GM19239 (cell line): Measurements from ENCODE around the gene GOLGA6A.
"Not testable (repeated sequence)": the region's sequence is repeated elsewhere in the genome, so short reads cannot be mapped to it uniquely, and the experiment has no call there.

ENCODE experiments used
- DNase-seq: peaks from one replicate; pipeline ENCODE4 v3.0.0; 2011; ENCODE audit warnings: low spot score; ENCODE audit not compliant: insufficient read length
- FAIRE-seq: peaks from 2 replicates; lab custom pipeline; 2011; peaks lifted over from hg19 to GRCh38; lab: Jason Lieb, UNC

The GOLGA6A gene

DNA sequence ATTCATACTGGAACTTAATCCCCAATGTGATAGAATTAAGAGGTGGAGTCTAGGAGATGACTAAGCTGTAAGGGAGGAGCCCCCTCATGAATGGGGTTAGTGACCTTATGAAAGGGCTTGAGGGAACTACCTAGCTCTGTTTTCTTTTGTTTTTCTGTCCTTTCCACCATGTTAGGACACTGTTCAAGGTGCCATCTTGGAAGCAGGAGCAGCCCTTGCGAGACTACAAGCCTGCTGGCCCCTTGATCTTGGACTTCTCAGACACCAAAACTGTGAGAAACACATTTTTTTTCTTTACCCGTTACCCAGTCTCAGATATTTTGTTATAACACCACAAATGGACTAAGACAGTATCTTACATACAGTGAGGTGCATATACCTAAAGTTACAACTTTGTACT lies 26.5 kb downstream of the GOLGA6A start:
- FAIRE-seq = no peak
- no peak for DNase-seq

DNA sequence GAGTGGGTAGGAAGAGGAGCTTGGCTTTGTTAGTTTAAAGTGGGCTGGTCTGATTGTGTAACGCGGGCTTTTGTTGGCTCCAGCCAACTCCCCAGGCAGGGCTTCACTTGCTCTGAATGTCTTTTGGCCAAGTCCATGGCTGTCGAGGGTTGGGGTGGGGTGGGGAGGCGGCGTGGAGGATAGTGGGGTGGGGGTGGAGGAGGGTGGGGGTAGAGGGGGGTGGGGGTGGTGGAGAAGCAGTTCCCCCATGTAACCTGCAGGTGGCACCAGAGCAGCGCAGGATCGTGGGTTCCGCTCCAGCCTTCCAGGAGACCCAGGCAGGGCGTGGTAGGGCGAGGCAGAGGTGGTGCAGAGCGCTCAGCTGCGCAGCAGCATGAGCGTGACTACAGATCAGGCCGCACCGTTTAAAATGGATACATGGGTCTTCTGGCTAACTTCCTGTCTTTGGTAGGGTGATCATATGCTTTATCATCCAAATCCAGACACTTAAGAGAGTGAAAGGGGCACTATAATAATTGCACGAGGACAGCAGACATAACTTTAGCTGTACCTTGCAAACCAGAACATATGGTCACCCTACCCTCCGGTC lies 28.3 kb downstream of the GOLGA6A start:
- DNase-seq (peak; percentile 63), FAIRE-seq (no peak)

DNA sequence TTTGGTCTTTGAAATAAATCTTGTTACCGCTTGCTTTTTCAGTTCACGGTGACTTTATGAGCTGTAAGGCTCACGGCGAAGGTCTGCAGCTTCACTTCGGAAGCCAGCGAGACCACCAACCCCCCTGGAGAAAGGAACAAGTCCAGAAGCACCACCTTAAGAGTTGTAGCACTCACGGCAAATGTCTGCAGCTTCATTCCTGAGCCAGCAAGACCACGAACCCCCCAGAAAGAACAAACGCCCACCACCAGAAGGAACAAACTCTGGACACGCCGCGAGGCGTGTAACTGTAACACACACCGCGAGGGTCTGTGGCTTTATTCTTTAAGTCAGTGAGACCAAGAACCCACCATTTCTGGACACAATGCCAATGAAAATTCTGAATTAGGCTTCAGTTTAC lies 28.8 kb downstream of the GOLGA6A start:
- DNase-seq (no peak), FAIRE-seq (no peak)

DNA sequence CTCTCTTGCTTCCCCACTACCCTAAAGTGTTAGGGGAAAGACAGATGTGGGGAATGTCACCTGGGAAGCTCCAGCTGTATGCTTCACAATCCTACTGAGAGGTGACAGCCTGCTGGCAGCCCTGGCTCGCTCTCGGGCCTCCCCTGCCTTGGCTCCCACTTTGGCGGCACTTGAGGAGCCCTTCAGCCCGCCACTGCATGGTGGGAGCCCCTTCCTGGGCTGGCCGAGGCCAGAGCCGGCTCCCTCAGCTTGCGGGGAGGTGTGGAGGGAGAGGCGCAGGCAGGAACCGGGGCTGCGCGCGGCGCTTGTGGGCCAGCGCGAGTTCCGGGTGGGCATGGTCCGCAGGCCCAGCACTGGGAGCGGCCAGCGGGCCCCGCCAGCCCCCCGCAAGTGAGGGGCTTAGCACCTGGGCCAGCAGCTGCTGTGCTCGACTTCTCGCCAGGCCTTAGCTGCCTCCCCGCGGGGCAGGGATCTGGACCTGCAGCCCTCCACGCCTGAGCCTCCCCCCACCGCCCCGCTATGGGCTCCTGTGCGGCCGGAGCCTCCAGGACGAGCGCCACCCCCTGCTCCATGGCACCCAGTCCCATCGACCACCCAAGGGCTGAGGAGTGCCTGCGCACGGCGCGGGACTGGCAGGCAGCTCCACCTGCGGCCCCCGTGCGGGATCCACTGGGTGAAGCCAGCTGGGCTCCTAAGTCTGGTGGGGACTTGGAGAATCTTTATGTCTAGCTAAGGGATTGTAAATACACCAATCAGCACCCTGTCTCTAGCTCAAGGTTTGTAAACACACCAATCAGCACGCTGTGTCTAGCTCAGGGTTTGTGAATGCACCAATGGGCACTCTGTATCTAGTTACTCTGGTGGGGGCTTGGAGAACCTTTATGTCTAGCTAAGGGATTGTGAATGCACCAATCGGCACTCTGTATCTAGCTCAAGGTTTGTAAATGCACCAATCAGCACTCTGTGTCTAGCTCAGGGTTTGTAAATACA lies 29.8 kb downstream of the GOLGA6A start:
- DNase-seq, FAIRE-seq: not testable (repeated sequence)

DNA sequence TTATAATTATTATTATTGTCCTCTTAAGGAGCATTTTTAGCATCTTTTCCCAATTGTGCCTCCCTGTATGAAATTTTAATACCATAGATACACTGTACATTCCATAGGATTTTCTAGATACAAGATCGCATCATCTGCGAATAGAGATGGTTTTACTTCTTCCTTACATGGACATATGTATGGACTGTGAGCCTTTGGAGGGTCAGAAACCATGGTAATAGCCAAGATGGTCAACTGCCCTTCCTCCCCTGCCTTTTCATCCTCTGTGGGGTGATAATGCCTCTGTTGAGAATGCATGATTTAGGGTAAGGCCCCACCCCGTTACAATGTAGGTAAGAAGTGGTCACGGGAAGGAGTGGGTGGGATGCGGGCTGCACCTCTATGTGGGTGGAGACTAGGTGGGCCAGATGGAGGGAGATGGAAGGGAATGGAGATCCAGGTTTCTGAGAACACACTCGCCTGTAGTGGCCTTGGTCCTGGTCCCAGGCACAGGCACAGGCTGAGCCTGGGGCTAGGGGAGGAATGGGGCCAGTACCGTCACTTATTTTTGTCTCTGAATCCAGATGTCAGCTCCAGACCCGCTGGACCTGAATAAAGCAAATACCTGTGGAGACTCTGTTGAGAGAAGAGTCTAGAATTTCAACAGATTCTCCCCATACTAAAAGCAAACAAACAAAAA lies 31.7 kb downstream of the GOLGA6A start:
- FAIRE-seq (no peak), DNase-seq (no peak)

DNA sequence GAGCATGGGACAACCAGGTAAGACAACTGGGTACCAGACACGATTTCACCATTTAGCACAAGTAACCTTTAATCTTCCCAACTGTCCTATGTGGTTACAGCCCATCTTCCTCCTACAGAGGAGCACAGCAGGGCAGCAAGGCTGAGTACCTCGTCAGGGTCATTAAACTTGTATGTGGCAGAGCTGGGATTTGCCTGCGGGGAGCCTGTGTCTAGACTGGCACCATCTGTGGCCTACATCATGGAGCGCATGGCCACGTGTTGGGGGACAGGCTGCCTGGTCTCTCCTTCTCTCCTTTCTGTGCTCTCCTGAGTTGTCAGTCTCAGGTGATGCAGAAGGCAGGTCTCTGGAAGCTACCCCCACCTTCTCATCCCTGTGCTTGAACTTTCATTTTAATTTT lies 32.2 kb downstream of the GOLGA6A start:
- DNase-seq (no peak), FAIRE-seq (no peak)

DNA sequence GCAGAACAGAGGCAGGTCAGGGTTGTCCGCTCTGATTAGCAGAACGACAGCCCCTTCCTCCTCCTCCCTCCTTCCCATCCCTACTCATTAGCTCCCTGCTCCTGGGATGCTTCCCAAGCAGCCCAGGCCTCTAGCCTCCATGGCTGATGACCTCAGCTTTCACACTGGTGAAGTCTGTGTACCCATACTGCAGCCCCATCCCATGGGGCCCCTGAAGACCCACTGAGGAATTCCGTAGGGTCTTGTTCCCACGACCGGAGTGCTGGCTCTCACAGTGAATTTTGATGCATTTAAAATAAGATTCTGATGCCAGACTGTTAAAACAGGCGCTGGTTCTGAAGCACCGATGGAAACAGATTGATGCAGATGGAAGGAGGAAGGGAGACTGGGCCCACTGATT lies 36.1 kb downstream of the GOLGA6A start:
- no peak for DNase-seq
- no peak for FAIRE-seq

DNA sequence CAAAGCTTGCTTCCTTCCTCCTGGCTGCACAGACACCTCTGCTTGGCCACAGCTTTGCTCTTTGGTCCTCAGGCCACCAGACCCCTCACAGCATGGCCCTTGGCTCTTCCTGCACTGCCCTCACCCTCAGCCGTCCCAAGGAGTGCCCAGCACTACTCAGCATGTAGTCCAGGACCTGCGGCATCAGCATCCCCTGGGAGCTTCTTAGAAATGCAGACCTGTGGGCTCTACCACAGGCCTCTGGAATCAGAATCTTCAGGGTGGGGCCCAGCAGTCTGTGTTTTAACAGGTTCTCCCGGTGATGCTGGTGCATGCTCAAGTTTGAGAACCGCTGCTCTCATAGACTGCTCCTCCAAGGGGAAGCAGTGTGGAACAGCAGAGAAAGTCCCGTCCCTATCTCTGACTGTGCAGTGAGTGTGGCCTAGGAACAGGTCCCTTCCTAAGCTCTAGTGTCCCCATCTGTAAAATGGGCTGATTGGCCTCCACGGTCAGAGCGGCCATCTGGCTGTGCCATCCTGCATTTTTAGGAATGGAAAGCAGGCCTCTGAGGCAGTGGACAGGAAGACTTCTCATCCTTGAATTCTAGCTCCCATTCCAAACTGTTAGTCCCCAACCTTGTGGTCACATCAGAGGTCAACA lies 36.6 kb downstream of the GOLGA6A start:
- FAIRE-seq = no peak

DNA sequence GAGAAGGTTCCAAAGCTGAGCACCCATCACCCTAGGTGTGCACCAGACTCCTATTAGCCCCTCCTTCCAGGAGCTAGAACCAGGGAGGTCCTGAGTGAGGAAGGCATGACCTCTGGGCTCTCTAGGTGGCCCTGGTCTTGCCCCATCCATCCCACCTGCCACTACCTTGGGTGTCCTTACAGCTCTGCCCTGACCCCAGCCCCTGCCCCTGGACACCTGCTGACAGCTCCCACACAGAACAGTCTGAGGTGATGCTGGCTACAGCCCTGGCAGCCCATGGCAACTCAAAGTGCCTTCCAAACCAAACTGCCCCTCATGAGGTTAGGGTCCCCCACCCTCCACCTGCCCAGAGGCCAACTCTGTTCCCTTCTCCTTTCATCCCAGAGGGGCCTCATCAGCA lies 37.2 kb downstream of the GOLGA6A start:
- DNase-seq (no peak), FAIRE-seq (no peak)

More for the DNA sequence above, 36.6 kb downstream of the GOLGA6A start:
- DNase-seq = no peak

DNA sequence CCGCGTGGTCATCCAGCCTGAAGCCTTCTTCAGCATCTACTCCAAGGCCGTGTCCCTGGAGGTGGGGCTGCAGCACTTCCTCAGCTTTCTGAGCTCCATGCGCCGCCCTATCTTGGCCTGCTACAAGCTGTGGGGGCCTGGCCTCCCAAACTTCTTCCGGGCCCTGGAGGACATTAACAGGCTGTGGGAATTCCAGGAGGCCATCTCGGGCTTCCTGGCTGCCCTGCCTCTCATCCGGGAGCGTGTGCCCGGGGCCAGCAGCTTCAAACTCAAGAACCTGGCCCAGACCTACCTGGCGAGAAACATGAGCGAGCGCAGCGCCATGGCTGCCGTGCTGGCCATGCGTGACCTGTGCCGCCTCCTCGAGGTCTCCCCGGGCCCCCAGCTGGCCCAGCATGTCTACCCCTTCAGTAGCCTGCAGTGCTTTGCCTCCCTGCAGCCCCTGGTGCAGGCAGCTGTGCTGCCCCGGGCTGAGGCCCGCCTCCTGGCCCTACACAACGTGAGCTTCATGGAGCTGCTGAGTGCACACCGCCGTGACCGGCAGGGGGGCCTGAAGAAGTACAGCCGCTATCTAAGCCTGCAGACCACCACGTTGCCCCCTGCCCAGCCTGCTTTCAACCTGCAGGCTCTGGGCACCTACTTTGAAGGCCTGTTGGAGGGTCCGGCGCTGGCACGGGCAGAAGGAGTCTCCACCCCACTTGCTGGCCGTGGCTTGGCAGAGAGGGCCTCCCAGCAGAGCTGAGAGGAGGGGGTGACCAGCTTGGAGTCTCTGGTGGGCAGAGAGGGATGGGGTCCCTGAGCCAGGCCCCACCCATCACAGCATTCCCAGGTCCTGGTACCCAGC lies 37.9 kb downstream of the GOLGA6A start:
- DNase-seq = no peak
- no peak for FAIRE-seq

DNA sequence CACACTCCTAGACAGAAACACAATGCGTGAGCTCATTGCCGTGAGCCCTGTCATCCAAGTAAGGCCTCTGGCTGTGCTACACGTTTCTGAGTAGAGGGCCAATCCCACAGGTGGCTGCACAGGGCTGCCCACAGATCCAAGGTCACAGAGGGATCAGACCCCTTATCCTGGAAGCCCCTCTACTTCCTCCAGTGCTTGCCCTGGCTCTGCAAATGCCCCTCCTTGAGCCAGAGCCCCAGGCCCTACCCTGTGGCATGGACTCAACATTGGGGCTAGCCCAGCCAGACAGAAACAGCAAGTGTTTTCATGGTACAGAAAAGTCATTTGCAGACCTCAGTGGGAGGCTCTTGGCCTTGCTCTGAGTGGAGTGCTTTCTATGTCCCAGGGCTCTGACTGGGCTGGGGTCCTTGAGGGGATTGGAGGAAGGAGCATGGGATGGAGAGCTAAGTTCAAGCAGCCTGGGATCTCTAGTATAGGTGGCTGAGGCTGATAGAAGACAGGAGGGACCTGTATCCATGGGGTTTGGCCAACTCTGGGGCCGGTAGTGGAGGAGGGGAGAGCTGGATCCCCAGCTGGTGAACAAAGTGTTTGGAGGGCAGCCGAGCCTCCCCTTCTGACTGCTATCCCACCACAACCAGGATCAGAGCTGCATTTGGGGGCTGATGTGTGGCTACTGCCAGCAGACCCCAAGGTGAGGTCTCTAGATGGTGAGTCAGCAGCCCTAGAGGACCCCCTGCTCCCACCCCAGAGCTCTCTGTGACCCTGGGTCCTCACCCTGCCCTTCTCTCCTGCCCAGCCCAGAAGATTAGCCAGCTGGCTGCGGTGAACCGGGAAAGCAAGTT lies 38.7 kb downstream of the GOLGA6A start:
- DNase-seq = no peak
- no peak for FAIRE-seq

DNA sequence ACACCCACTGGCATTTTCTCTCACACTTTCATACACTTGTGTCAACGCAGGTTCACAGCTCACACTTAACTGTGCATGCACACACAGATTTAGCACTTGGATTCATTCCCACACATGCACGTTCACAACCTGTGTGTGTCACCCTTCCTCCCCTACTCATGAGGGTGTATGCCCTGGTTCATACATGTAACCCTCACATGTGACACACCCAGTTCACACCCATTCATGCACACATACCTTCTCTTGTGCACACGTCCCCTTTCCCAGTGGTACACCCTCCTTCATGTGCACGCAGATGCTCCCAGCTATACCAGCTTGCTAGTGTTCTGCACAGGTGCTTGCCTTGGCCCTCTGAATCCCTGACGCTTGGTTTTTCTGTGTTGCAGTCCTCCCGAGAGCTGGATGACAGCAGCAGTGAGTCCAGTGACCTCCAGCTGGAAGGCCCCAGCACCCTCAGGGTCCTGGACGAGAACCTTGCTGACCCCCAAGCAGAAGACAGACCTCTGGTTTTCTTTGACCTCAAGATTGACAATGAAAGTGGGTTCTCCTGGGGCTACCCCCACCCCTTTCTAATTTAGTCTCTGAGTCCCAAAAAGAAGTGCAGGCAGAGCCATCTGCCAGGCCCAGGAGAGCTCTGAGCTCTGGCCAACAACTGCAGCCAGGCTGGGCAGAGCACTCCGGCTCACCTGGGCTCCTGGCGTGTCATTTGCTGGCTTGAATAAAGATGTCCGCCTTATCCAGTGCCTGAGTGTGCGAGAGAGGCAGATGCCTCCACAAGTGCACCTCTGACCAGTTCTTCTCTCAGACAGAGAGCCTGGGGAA lies 39.5 kb downstream of the GOLGA6A start:
- FAIRE-seq = no peak
- no peak for DNase-seq

DNA sequence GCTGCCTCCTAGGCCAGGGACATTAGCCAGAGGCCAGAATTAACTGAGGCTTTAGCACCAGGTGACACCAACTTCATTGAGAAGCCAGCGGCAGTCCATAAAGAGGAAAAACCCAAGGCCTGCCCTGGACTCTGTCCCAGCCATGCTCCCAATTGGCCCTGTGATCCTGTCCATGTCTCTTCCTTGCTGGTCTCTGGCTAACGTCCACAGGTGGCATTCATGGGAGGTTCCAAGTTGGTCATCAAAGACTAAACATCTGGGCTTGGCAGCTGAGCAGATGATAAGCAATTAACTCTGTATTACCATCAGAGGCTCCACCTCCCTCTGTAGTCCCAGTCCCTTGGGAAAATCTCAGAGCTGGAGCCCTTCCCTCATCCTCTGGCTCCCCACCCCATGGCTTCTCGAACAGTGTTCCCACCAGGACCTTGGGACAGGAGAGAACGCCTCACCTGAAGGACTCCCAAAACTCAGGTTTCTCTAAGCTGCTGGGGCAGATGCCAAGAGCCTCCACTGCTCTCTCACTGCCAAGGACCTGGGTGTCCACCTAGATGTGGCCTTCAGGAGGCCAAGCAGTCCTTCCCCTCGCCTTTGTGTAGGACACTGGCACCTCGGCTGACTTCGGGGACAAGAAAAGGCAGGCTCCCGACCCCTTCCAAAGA lies 40.4 kb downstream of the GOLGA6A start:
- no peak for FAIRE-seq

DNA sequence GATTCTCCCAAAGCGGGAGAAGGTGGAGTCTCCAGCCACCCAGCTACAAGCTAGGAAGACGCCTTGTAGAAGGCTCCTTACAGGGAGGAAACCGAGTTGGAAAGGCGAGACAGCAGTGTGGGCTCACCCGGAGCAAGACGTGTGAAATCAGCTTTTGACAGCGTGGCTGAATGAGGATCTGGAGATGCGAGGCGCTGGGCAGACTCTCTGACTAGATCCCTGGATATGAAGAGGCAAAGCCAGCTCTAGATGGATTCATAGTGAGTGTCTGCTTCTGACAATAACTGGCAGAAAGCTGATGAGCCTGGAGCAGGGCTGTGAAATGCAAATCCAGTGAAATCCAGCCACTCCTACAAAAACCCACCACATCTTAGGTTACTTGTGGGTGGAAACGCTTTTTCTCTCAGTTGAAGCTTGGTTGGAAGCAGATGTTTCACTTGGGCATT lies 41.0 kb downstream of the GOLGA6A start:
- FAIRE-seq = no peak
- DNase-seq = no peak

More for the DNA sequence above, 40.4 kb downstream of the GOLGA6A start:
- DNase-seq = no peak

DNA sequence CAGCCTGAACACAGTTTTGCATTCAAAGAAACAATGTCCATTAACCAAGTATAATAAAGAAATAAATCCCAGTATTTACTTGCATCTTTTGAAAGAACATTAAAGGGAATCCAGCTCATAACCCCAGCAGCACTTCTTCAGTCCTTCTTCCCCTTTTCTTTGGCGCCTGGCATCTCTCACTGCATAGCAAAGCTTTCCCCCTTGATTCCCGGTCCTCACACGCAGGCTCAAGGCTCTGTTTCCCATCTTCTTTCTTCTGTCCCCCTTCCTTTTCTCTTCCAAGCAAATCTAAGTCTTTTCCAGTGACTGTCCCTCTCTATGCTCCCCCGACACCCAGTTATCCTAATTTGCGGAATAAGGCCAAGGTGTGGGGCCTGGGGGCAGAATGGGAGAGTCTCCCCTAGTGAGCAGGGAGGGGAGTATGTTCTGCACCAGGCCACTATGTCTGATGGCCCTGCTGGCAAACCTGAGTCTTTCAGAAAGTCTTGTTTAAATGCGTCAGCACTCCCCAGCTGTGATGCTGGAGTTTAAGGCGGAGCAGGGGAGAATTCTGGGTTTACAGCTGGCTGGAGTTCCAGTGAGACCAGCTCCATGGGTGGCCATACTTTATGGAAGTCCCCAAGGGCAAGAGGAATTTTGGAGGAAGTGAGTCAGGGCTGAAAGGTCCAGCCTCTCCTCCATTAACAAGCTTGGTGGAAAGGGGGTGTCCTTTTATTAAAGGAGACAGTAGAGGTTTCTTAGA lies 42.1 kb downstream of the GOLGA6A start:
- DNase-seq (no peak), FAIRE-seq (no peak)

DNA sequence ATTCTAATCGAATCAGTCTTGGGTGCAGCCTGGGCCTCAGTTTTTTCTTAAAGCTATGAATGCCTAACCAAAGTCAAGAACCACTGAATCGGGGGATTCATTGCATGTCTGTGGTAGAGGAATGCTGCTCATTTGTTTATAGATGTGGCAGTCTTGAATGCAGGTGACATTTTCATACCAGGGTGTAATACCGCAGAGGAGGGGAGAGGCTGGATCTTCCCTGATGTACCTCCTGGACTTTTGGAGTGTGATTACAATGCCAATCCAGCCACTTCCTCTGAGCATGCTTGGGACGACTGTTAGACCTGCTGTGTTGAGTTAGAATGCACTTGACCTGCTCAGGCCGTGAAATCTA lies 42.7 kb downstream of the GOLGA6A start:
- FAIRE-seq (no peak), DNase-seq (no peak)
